Loucy (cell line): ENCODE data around the gene MED26.
A peak's percentile ranks its signal among the peaks of the same experiment; 100 is the strongest.

Source experiments
- H2AFZ ChIP-seq: fragments of 200-600 bp; sonication (generic); 2 replicates; pipeline ENCODE4 v1.6.0; 2016; ENCODE audit warnings: antibody characterized with exemption, mild to moderate bottlenecking, low read length, moderate library complexity
- H3F3A ChIP-seq: fragments of 200-600 bp; 2 replicates; pipeline ENCODE4 v1.6.0; 2016; ENCODE audit warnings: antibody characterized with exemption, low read depth, mild to moderate bottlenecking
- H3K27me3 ChIP-seq: fragments of 200-600 bp; sonication (generic); 2 replicates; pipeline ENCODE4 v1.6.1; 2014; ENCODE audit warnings: low read length, mild to moderate bottlenecking; ENCODE audit not compliant: insufficient read depth, poor library complexity, severe bottlenecking
- H3K36me3 ChIP-seq: fragments of 200-600 bp; sonication (generic); 2 replicates; pipeline ENCODE4 v1.6.1; 2016; ENCODE audit warnings: low read length; ENCODE audit not compliant: insufficient read depth
- H3K4me1 ChIP-seq: fragments of 200-600 bp; sonication (generic); 2 replicates; pipeline ENCODE4 v1.5.1; 2014; ENCODE audit warnings: low read length, mild to moderate bottlenecking; ENCODE audit not compliant: insufficient read depth, poor library complexity, severe bottlenecking
- H3K4me2 ChIP-seq: fragments of 200-600 bp; sonication (generic); 2 replicates; pipeline ENCODE4 v1.6.0; 2014; ENCODE audit warnings: antibody characterized with exemption, low read length, low read depth, mild to moderate bottlenecking; ENCODE audit not compliant: poor library complexity, severe bottlenecking
- H3K4me3 ChIP-seq: fragments of 200-600 bp; sonication (generic); 2 replicates; pipeline ENCODE4 v1.5.1; 2014; ENCODE audit warnings: low read length, mild to moderate bottlenecking, mixed read lengths; ENCODE audit not compliant: poor library complexity, severe bottlenecking
- H3K79me2 ChIP-seq: fragments of 200-600 bp; sonication (generic); 2 replicates; pipeline ENCODE4 v1.6.1; 2014; ENCODE audit warnings: low read length; ENCODE audit not compliant: insufficient read depth
- H3K9ac ChIP-seq: fragments of 200-600 bp; sonication (generic); 2 replicates; pipeline ENCODE4 v1.6.0; 2014; ENCODE audit warnings: mild to moderate bottlenecking, low read depth, low read length, moderate library complexity; ENCODE audit not compliant: poor library complexity, severe bottlenecking
- H3K9me2 ChIP-seq: fragments of 200-600 bp; sonication (generic); replicated peaks from 2 replicates; pipeline ENCODE4 v1.6.1; 2016; ENCODE audit warnings: low read depth, low read length, mixed read lengths
- H3K9me3 ChIP-seq: fragments of 200-600 bp; sonication (generic); 2 replicates; pipeline ENCODE4 v1.6.1; 2014; ENCODE audit warnings: mild to moderate bottlenecking, antibody characterized with exemption, low read length, low read depth; ENCODE audit not compliant: insufficient read depth
- H4K20me1 ChIP-seq: fragments of 200-600 bp; sonication (generic); 2 replicates; pipeline ENCODE4 v1.6.0; 2014; ENCODE audit warnings: antibody characterized with exemption, low read length, mild to moderate bottlenecking; ENCODE audit not compliant: insufficient read depth, poor library complexity, severe bottlenecking
- CTCF ChIP-seq: fragments of 200-600 bp; sonication (generic); conservative IDR thresholded peaks from 2 replicates; pipeline ENCODE4 v1.5.1; 2014; ENCODE audit warnings: mild to moderate bottlenecking, antibody characterized with exemption, low read length
- EZH2phosphoT487 ChIP-seq: fragments of 200-600 bp; IDR thresholded peaks from 2 replicates; pipeline ENCODE4 v1.6.1; 2018; ENCODE audit warnings: antibody characterized with exemption, mild to moderate bottlenecking, moderate library complexity, borderline replicate concordance

The MED26 gene

GRCh38 chr19:16542910-16543472 lies 85.0 kb downstream of the MED26 start:
- peak overlapping the region; percentile 85 for H2AFZ ChIP-seq
- H3F3A ChIP-seq = peaks cover 2% of the 10 kb centered on the region; the same call in 1 of the 2 replicates
- peaks cover 39% of the 10 kb centered on the region for H3K4me1 ChIP-seq
- no peaks in the 10 kb centered on the region for H3K27me3 ChIP-seq
- peak overlapping the region; percentile 88 for H3K4me2 ChIP-seq
- H3K9me3 ChIP-seq = no peaks in the 10 kb centered on the region
- no peaks in the 10 kb centered on the region for H3K9me2 ChIP-seq
- H3K36me3 ChIP-seq = peaks cover under 1% of the 10 kb centered on the region; the same call in 1 of the 2 replicates
- H3K4me3 ChIP-seq = peak overlapping the region; percentile 93
- H3K9ac ChIP-seq = peak overlapping the region; percentile 93
- TF ChIP-seq EZH2phosphoT487 = no peak
- peaks cover 67% of the 10 kb centered on the region for H3K79me2 ChIP-seq
- peaks cover 38% of the 10 kb centered on the region for H4K20me1 ChIP-seq

DNA sequence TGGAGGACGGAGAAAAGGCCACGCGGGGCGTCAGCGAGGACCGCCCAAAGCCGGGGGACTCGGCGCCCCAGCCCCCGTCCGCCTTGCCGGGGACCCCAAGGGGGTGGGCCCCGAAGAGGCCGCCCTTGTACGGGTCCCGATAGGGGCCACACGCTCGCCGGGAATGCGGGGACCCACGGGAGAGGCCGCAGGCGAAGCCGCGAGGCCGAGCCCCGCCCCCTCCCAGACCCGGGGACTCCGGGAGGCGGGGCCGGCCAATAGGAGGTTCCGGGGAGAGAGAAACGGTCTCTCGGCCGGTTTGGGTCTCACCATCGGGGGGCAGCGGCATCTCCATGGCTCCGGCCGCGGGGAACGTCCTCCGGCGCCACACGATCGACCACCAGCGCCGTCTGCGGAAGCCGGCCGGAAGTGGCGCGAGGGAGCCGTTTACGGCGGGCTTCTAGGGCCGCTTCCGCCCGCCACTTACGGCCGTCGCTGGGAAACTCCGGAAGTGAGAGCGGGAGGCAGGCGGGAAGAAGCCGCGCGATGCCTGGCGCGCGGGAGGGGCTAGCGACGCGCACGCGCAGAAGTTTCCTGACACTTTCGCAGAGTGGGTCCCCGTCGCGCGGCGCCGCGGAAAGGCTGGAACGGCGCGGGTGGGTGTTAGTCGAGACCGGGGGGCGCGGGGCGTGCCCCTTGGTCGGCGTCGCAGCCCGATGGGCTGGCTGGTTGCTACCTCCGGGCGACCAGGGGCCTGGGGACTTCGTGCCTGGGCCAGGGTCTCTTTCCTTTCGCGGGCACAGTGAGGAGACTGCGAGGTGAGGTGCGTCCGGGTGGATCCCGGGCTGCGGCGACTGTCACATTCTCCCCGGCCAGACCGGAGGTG lies 85.7 kb downstream of the MED26 start, which contains the start of gene CHERP:
TSS of gene CHERP (minus strand) at position 393 of the 865 bp plus-strand sequence. CDS start at position 334, 59 bp downstream.
- Histone ChIP-seq H3K4me3 (peak within 1 kb of the TSS; percentile 93), H3K4me1 (peaks cover 46% of the 10 kb centered on the region), H3K9me2 (no peaks in the 10 kb centered on the region), H2AFZ (peak within 1 kb of the TSS; percentile 85), H3F3A (peaks cover 2% of the 10 kb centered on the region; the same call in 1 of the 2 replicates), H3K9ac (peak within 1 kb of the TSS; percentile 93), H3K36me3 (peaks cover 6% of the 10 kb centered on the region; the same call in 1 of the 2 replicates), H3K27me3 (no peaks in the 10 kb centered on the region), H4K20me1 (peaks cover 43% of the 10 kb centered on the region), H3K9me3 (no peaks in the 10 kb centered on the region), H3K4me2 (peak within 1 kb of the TSS; percentile 88), H3K79me2 (peaks cover 74% of the 10 kb centered on the region)
- TF ChIP-seq CTCF = no peak
- no peak for TF ChIP-seq EZH2phosphoT487

- H3K9ac ChIP-seq = peak overlapping the region; percentile 93
- peak overlapping the region; percentile 93 for H3K4me3 ChIP-seq
- H3K9me3 ChIP-seq = no peaks in the 10 kb centered on the region
- peak overlapping the region; percentile 79 for H3K4me2 ChIP-seq
- peak overlapping the region; percentile 35 for H2AFZ ChIP-seq
- H3F3A ChIP-seq = peaks cover 2% of the 10 kb centered on the region; the same call in 1 of the 2 replicates
- no peak for TF ChIP-seq CTCF
- H3K79me2 ChIP-seq = peaks cover 81% of the 10 kb centered on the region
- H3K4me1 ChIP-seq = peaks cover 46% of the 10 kb centered on the region
- no peaks in the 10 kb centered on the region for H3K9me2 ChIP-seq
- H3K36me3 ChIP-seq = peaks cover 11% of the 10 kb centered on the region; the same call in 1 of the 2 replicates
- H4K20me1 ChIP-seq = peaks cover 50% of the 10 kb centered on the region
- H3K27me3 ChIP-seq = no peaks in the 10 kb centered on the region
Observed at GRCh38 chr19:16541526-16542044, 86.4 kb downstream of the MED26 start.
